GM12878 (cell line): ENCODE results near the gene CCDC136. TPM values are rescaled to one million over a fixed set of nuclear protein-coding genes. Genes with fewer than 3 reads are reported as not detected.

Experiments used
- ATAC-seq: fragments of 200-7000 bp; cut with Tn5 transposase; 3 replicates; pipeline ENCODE4 v1.9.1; 2020; ENCODE audit warnings: mild to moderate bottlenecking, moderate library complexity
- BruUV-seq: library from RNA; stranded (reverse); fragments of 400-500 nt; replicated peaks from 2 replicates; lab custom pipeline; 2021; lab: Mats Ljungman, UMichigan
- CTCF ChIA-PET: fragments of 300-600 bp; sonication (Branson Sonifier 250); formaldehyde crosslinking; extraction: SDS; loops from one replicate; lab custom pipeline; 2021; ENCODE audit warnings: inconsistent platforms; lab: Yijun Ruan, JAX
- POLR2A ChIA-PET: fragments of 350-600 bp; formaldehyde crosslinking; extraction: SDS; loops from one replicate; lab custom pipeline; 2021; ENCODE audit warnings: inconsistent platforms; lab: Charles Lee
- RAD21 ChIA-PET: fragments of 300-600 bp; sonication (Branson Sonifier 250); formaldehyde crosslinking; loops from one replicate; lab custom pipeline; 2023; ENCODE audit warnings: antibody characterized with exemption; ENCODE audit not compliant: unreplicated experiment; lab: Charles Lee
- SMC1A ChIA-PET: fragments of 300-600 bp; sonication (Branson Sonifier 250); formaldehyde crosslinking; loops from one replicate; lab custom pipeline; 2023; ENCODE audit not compliant: unreplicated experiment, uncharacterized antibody; lab: Charles Lee
- DNase-seq: peaks from one replicate; pipeline ENCODE4 v3.0.0-alpha.2; 2011; ENCODE audit warnings: low read depth, low spot score
- FAIRE-seq: peaks from 3 replicates; lab custom pipeline; 2011; peaks lifted over from hg19 to GRCh38; lab: Jason Lieb, UNC
- H2AFZ ChIP-seq: 2 replicates; pipeline ENCODE4 v1.6.0; 2011; ENCODE audit warnings: low read depth, low read length, control low read depth; ENCODE audit not compliant: control insufficient read depth
- H3K27ac ChIP-seq: 2 replicates; pipeline ENCODE4 v1.5.1; 2011; ENCODE audit warnings: control low read depth; ENCODE audit not compliant: control insufficient read depth, insufficient read depth
- H3K27me3 ChIP-seq, 2 experiments: replicated peaks in 1 of 2; 2 replicates each; pipeline versions ENCODE4 v1.6.0 to v1.6.1; 2011; ENCODE audit warnings: low read length in 1 of 2; ENCODE audit not compliant: control insufficient read depth in 2 of 2, insufficient read depth in 2 of 2
- H3K36me3 ChIP-seq, 2 experiments: 2 replicates each; pipeline ENCODE4 v1.5.1; 2011; ENCODE audit warnings: low read length in 1 of 2; ENCODE audit not compliant: control insufficient read depth in 2 of 2, insufficient read depth in 2 of 2
- H3K4me1 ChIP-seq: 2 replicates; pipeline ENCODE4 v1.6.1; 2011; ENCODE audit warnings: mild to moderate bottlenecking, low read length, moderate library complexity, mixed read lengths; ENCODE audit not compliant: control insufficient read depth, insufficient read depth
- H3K4me2 ChIP-seq: 2 replicates; pipeline ENCODE4 v1.6.0; 2011; ENCODE audit warnings: control low read depth; ENCODE audit not compliant: control insufficient read depth, insufficient read depth
- H3K4me3 ChIP-seq: fragments of 200-600 bp; sonication (generic); 2 replicates; pipeline ENCODE4 v1.5.1; 2016
- H3K79me2 ChIP-seq: 2 replicates; pipeline ENCODE4 v1.6.0; 2011; ENCODE audit warnings: low read length; ENCODE audit not compliant: control insufficient read depth, insufficient read depth
- H3K9ac ChIP-seq: 2 replicates; pipeline ENCODE4 v1.8.0; 2011; ENCODE audit warnings: low read length, control low read depth, mixed read lengths; ENCODE audit not compliant: control insufficient read depth, insufficient read depth
- H3K9me3 ChIP-seq: replicated peaks from 3 replicates; pipeline ENCODE4 v1.5.1; 2011; ENCODE audit warnings: mild to moderate bottlenecking, low read length; ENCODE audit not compliant: control insufficient read depth, insufficient read depth
- H4K20me1 ChIP-seq: 2 replicates; pipeline ENCODE4 v1.6.0; 2011; ENCODE audit not compliant: control insufficient read depth, insufficient read depth
- BACH1 ChIP-seq: fragments of 450-650 bp; IDR thresholded peaks from 2 replicates; pipeline ENCODE4 v1.6.1; 2017; ENCODE audit warnings: mild to moderate bottlenecking, borderline replicate concordance
- CBX5 ChIP-seq: sonication (generic); IDR thresholded peaks from 2 replicates; pipeline ENCODE4 v1.6.1; 2016; ENCODE audit warnings: low read depth, moderate library complexity, mild to moderate bottlenecking, inconsistent platforms
- ETV6 ChIP-seq, 2 experiments: fragments of 450-650 bp in 1 of 2; IDR thresholded peaks in 1 of 2; conservative IDR thresholded peaks in 1 of 2; 2 replicates each; pipeline ENCODE4 v1.6.1; 2014; ENCODE audit warnings: antibody characterized with exemption in 1 of 2, borderline replicate concordance in 1 of 2, low read depth in 1 of 2, mild to moderate bottlenecking in 1 of 2, moderate library complexity in 1 of 2
- GABPA ChIP-seq: IDR thresholded peaks from 2 replicates; pipeline ENCODE4 v1.6.1; 2014; ENCODE audit warnings: antibody characterized with exemption, low read depth, mild to moderate bottlenecking, inconsistent platforms
- MEF2A ChIP-seq: IDR thresholded peaks from 2 replicates; pipeline ENCODE4 v1.6.1; 2011; ENCODE audit warnings: low read depth, mild to moderate bottlenecking, low read length, moderate library complexity; ENCODE audit not compliant: insufficient read depth
- NFYA ChIP-seq: IDR thresholded peaks from 2 replicates; pipeline ENCODE4 v1.6.1; 2011; ENCODE audit warnings: low read depth, mild to moderate bottlenecking, low read length, improper control_type of control experiment, borderline replicate concordance
- TBL1XR1 ChIP-seq: IDR thresholded peaks from 2 replicates; pipeline ENCODE4 v1.6.1; 2012; ENCODE audit warnings: low read depth, low read length, improper control_type of control experiment
- TCF7 ChIP-seq: IDR thresholded peaks from 2 replicates; pipeline ENCODE4 v1.6.1; 2014; ENCODE audit warnings: antibody characterized with exemption, borderline replicate concordance
- WGBS: methylation state at CpG from one replicate; pipeline ENCODE4 v1.1.6; 2016; ENCODE audit warnings: low lambda C conversion rate; ENCODE audit not compliant: insufficient replicate concordance, insufficient coverage; ENCODE audit errors: missing lambda C conversion rate; 5-methylcytosine and 5-hydroxymethylcytosine counted together
- in situ Hi-C: fragments of 300-500 bp; cut with MboI; formaldehyde crosslinking; loops from 9 replicates; pipeline ENCODE4 v1.14.3; 2018; ENCODE audit warnings: mixed read lengths
- intact Hi-C: fragments of 100-400 bp; cut with micrococcal nuclease; formaldehyde crosslinking; loops from one replicate; pipeline ENCODE4 v1.14.2; 2022; ENCODE audit not compliant: unreplicated experiment
- polyA plus RNA-seq, 11 experiments: library from polyadenylated mRNA; depleted of rRNA in 4 of 11; unstranded in 6 of 11; stranded (reverse) in 5 of 11; fragments of >200 nt; fragmentation: Nextera tagmentation in 4 of 11; fragmentation: Illumina TruSeq in 1 of 11; extraction: Ambion mirVana in 4 of 11; extraction: Trizol in 1 of 11; gene quantifications; 1 replicate in 1 of 11; 2 replicates in 10 of 11; pipeline versions ENCODE4 v1.2.1 to v1.2.3, GENCODE V29; 2011 to 2016; ENCODE audit warnings: inconsistent platforms in 2 of 11, missing spikeins in 2 of 11, low read depth in 1 of 11
- total RNA-seq, 4 experiments: library from RNA; depleted of rRNA in 3 of 4; stranded (reverse); fragments of >200 nt in 3 of 4; fragmentation: Illumina TruSeq in 1 of 4; extraction: Trizol in 1 of 4; gene quantifications; 2 replicates each; pipeline versions ENCODE4 v1.2.1 to v1.2.3, GENCODE V29; 2013 to 2021
- TF ChIP-seq, protein P1 (sequence below): fragments of 450-650 bp; IDR thresholded peaks from 2 replicates; pipeline ENCODE4 v1.6.1; 2016; ENCODE audit warnings: mild to moderate bottlenecking
- TF ChIP-seq, protein P2 (sequence below): fragments of 450-650 bp; IDR thresholded peaks from 2 replicates; pipeline ENCODE4 v1.6.1; 2017; ENCODE audit warnings: low read depth, mild to moderate bottlenecking, moderate library complexity
- TF ChIP-seq, protein P3 (sequence below): fragments of 150-350 bp; IDR thresholded peaks from 2 replicates; pipeline ENCODE4 v1.6.1; 2016; ENCODE audit warnings: low read depth, low read length

Gene CCDC136
- total and polyA plus RNA-seq, 10 of the 15 experiments (the other 5 are each of a cell fraction or from before 2014, with no cell fraction given), result 0.32 to 4.8 (median 1.5) TPM

- RAD21 ChIA-PET, result interaction anchor here (0.6 to 0.8 kb wide), 3 partner anchors 81 to 452 kb away, joined by 3 to 7 read pairs (median 4); no protein-coding TSS in a partner anchor
Measured at GRCh38 chr7:128781126-128781525, 10.6 kb upstream of the CCDC136 start.

More at GRCh38 chr7:128781126-128781525, 10.6 kb upstream of the CCDC136 start:
- Histone ChIP-seq H3K4me2 (no peak overlapping the region), H3K36me3 (no peaks in the 10 kb centered on the region), H3K79me2 (no peaks in the 10 kb centered on the region), H3K4me3 (no peak overlapping the region), H3K27me3 (no peaks in the 10 kb centered on the region; a peak in 1 of 4 replicates), H2AFZ (no peak overlapping the region), H3K27ac (no peak overlapping the region), H4K20me1 (no peaks in the 10 kb centered on the region), H3K4me1 (no peaks in the 10 kb centered on the region), H3K9ac (no peak overlapping the region), H3K9me3 (no peaks in the 10 kb centered on the region; the same call in 2 of the 3 replicates)
- WGBS, result 66% methylated on average over 5 of the region's 5 CpGs
- DNase-seq (no peak), FAIRE-seq (no peak), ATAC-seq (no peak)
- POLR2A ChIA-PET, result interaction anchor here (0.5 to 1.2 kb wide), 3 partner anchors 22 to 394 kb away, joined by 3 to 5 read pairs (median 3); no protein-coding TSS in a partner anchor
- in situ Hi-C loops, result no loop called here
- SMC1A ChIA-PET, result interaction anchor here (0.6 to 1.1 kb wide), 2 partner anchors 24 to 1170 kb away, joined by 3 read pairs; no protein-coding TSS in a partner anchor
- CTCF ChIA-PET, result interaction anchor here (0.8 kb wide), 1 partner anchor 10 kb away, joined by 4 read pairs; no protein-coding TSS in a partner anchor
- TF ChIP-seq TBL1XR1 (no peak), NFYA (no peak), ETV6 (conservative IDR thresholded peaks at IDR 0.05 in 1 of 2, IDR thresholded peaks at IDR 0.05 in 1 of 2; ENCODE audit: borderline replicate concordance in 1 of 2, low read depth in 1 of 2) (no peak), TCF7 (no peak), CBX5 (no peak), BACH1 (no peak), MEF2A (no peak), GABPA (no peak)
- TF ChIP-seq, protein P1, sequence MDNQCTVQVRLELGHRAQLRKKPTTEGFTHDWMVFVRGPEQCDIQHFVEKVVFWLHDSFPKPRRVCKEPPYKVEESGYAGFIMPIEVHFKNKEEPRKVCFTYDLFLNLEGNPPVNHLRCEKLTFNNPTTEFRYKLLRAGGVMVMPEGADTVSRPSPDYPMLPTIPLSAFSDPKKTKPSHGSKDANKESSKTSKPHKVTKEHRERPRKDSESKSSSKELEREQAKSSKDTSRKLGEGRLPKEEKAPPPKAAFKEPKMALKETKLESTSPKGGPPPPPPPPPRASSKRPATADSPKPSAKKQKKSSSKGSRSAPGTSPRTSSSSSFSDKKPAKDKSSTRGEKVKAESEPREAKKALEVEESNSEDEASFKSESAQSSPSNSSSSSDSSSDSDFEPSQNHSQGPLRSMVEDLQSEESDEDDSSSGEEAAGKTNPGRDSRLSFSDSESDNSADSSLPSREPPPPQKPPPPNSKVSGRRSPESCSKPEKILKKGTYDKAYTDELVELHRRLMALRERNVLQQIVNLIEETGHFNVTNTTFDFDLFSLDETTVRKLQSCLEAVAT, result no peak
- TF ChIP-seq, protein P2, sequence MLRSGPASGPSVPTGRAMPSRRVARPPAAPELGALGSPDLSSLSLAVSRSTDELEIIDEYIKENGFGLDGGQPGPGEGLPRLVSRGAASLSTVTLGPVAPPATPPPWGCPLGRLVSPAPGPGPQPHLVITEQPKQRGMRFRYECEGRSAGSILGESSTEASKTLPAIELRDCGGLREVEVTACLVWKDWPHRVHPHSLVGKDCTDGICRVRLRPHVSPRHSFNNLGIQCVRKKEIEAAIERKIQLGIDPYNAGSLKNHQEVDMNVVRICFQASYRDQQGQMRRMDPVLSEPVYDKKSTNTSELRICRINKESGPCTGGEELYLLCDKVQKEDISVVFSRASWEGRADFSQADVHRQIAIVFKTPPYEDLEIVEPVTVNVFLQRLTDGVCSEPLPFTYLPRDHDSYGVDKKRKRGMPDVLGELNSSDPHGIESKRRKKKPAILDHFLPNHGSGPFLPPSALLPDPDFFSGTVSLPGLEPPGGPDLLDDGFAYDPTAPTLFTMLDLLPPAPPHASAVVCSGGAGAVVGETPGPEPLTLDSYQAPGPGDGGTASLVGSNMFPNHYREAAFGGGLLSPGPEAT, result no peak
- TF ChIP-seq, protein P3, sequence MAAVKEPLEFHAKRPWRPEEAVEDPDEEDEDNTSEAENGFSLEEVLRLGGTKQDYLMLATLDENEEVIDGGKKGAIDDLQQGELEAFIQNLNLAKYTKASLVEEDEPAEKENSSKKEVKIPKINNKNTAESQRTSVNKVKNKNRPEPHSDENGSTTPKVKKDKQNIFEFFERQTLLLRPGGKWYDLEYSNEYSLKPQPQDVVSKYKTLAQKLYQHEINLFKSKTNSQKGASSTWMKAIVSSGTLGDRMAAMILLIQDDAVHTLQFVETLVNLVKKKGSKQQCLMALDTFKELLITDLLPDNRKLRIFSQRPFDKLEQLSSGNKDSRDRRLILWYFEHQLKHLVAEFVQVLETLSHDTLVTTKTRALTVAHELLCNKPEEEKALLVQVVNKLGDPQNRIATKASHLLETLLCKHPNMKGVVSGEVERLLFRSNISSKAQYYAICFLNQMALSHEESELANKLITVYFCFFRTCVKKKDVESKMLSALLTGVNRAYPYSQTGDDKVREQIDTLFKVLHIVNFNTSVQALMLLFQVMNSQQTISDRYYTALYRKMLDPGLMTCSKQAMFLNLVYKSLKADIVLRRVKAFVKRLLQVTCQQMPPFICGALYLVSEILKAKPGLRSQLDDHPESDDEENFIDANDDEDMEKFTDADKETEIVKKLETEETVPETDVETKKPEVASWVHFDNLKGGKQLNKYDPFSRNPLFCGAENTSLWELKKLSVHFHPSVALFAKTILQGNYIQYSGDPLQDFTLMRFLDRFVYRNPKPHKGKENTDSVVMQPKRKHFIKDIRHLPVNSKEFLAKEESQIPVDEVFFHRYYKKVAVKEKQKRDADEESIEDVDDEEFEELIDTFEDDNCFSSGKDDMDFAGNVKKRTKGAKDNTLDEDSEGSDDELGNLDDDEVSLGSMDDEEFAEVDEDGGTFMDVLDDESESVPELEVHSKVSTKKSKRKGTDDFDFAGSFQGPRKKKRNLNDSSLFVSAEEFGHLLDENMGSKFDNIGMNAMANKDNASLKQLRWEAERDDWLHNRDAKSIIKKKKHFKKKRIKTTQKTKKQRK, result no peak
- no TSS peak for BruUV-seq
- intact Hi-C loops, result no loop called here
